ENCODE measurements around the gene TIMM9.
"Not testable (repeated sequence)": the region's sequence is repeated elsewhere in the genome, so short reads cannot be mapped to it uniquely, and the experiment has no call there.

Gene TIMM9

GRCh38 chr14:58427281-58428117 lies at the start of gene TIMM9, which contains the start of gene KIAA0586:
Gene TIMM9, minus strand, starts transcription at chr14:58427531. Its CDS starts 15,586 bp downstream, at chr14:58411945.
Gene KIAA0586, plus strand, starts transcription at chr14:58427719. Its CDS starts 546 bp downstream, at chr14:58428265.
- DNase-seq = peak; percentile 97

GRCh38 chr14:58476320-58476719 lies 49.0 kb upstream of the TIMM9 start:
- no peak for DNase-seq

- no peak for DNase-seq
Observed at GRCh38 chr14:58469309-58469708, 42.0 kb upstream of the TIMM9 start.

- DNase-seq = no peak
Observed at GRCh38 chr14:58467575-58467974, 40.2 kb upstream of the TIMM9 start.

- no peak for DNase-seq
Observed at GRCh38 chr14:58466459-58466858, 39.1 kb upstream of the TIMM9 start.

GRCh38 chr14:58465421-58465820 lies 38.1 kb upstream of the TIMM9 start:
- no peak for DNase-seq

GRCh38 chr14:58464652-58465051 lies 37.3 kb upstream of the TIMM9 start:
- no peak for DNase-seq

GRCh38 chr14:58463147-58463546 lies 35.8 kb upstream of the TIMM9 start:
- no peak for DNase-seq

GRCh38 chr14:58460772-58461171 lies 33.4 kb upstream of the TIMM9 start:
- DNase-seq = no peak

GRCh38 chr14:58455593-58456265 lies 28.4 kb upstream of the TIMM9 start:
- DNase-seq = no peak

- DNase-seq = no peak
Observed at GRCh38 chr14:58444627-58445026, 17.3 kb upstream of the TIMM9 start.

GRCh38 chr14:58439476-58439875 lies 12.1 kb upstream of the TIMM9 start:
- no peak for DNase-seq

- no peak for DNase-seq
Observed at GRCh38 chr14:58430156-58430555, 2.8 kb upstream of the TIMM9 start.

GRCh38 chr14:58428118-58428683 lies 870 bp upstream of the TIMM9 start:
- DNase-seq = no peak

- DNase-seq = peak; percentile 53
Observed at GRCh38 chr14:58426670-58427280, 556 bp downstream of the TIMM9 start.

GRCh38 chr14:58416934-58417333 lies 10.4 kb downstream of the TIMM9 start:
- DNase-seq = not testable (repeated sequence)

GRCh38 chr14:58415636-58416547 lies 11.4 kb downstream of the TIMM9 start:
- no peak for DNase-seq

- DNase-seq = no peak
Observed at GRCh38 chr14:58414845-58415244, 12.5 kb downstream of the TIMM9 start.

GRCh38 chr14:58408681-58409215 lies 18.6 kb downstream of the TIMM9 start:
- DNase-seq = no peak

GRCh38 chr14:58401587-58401986 lies 25.7 kb downstream of the TIMM9 start:
- no peak for DNase-seq

- no peak for DNase-seq
Observed at GRCh38 chr14:58398895-58399294, 28.4 kb downstream of the TIMM9 start.

- DNase-seq = no peak
Observed at GRCh38 chr14:58398495-58398894, 28.8 kb downstream of the TIMM9 start.

All from activated naive CD4-positive, alpha-beta T cell treated with Interleukin-2 at 50 U/mL for 16 hours (primary cell).